K562 (cell line): ENCODE results near the gene GPT2. TPM values are rescaled to one million over a fixed set of nuclear protein-coding genes. Genes with fewer than 3 reads are reported as not detected.
A peak's percentile ranks its signal among the peaks of the same experiment; 100 is the strongest.

ENCODE experiments used
- ATAC-seq: fragments of 200-7000 bp; cut with Tn5 transposase; 3 replicates; pipeline ENCODE4 v1.9.1; 2020; ENCODE audit warnings: moderate library complexity
- BruUV-seq: library from RNA; stranded (reverse); fragments of 400-500 nt; replicated peaks from 2 replicates; lab custom pipeline; 2021; lab: Mats Ljungman, UMichigan
- CTCF ChIA-PET: fragments of 300-600 bp; formaldehyde crosslinking; extraction: SDS; loops from one replicate; lab custom pipeline; 2021; ENCODE audit warnings: low intra/inter-chr PET ratio; lab: Yijun Ruan, JAX
- POLR2A ChIA-PET: fragments of 300-600, 350-650 bp; sonication (Branson Sonifier 250); formaldehyde crosslinking; extraction: SDS; loops from one replicate; lab custom pipeline; 2021; ENCODE audit warnings: antibody characterized with exemption, inconsistent platforms; lab: Yijun Ruan, JAX
- DNase-seq, 4 experiments: peaks; one replicate each; pipeline versions ENCODE4 v3.0.0 to v3.0.0-alpha.2; 2011 to 2018; ENCODE audit warnings: low spot score in 3 of 4, mixed read lengths in 3 of 4; ENCODE audit errors: extremely low read depth in 1 of 4
- FAIRE-seq: peaks from 2 replicates; lab custom pipeline; 2011; peaks lifted over from hg19 to GRCh38; lab: Jason Lieb, UNC
- H2AFZ ChIP-seq: 2 replicates; pipeline ENCODE4 v1.6.0; 2011; ENCODE audit warnings: low read depth, low read length, control low read depth, inconsistent platforms
- H3K27ac ChIP-seq: fragments of 200-600 bp; 3 replicates; pipeline ENCODE4 v1.8.0; 2011; ENCODE audit warnings: low read depth, mild to moderate bottlenecking, control low read depth, inconsistent platforms, low read length, moderate library complexity, mixed read lengths; ENCODE audit errors: extremely low read depth
- H3K27me3 ChIP-seq, 2 experiments: fragments of 300-600 bp in 1 of 2; 2 replicates in 1 of 2; 3 replicates in 1 of 2; pipeline versions ENCODE4 v1.6.0 to v1.8.0; 2011; ENCODE audit warnings: inconsistent platforms in 2 of 2, low read length in 2 of 2, mild to moderate bottlenecking in 1 of 2, mixed read lengths in 1 of 2, moderate library complexity in 1 of 2; ENCODE audit not compliant: control insufficient read depth in 2 of 2, insufficient read depth in 2 of 2
- H3K36me3 ChIP-seq: fragments of 300-600 bp; 3 replicates; pipeline ENCODE4 v1.8.0; 2011; ENCODE audit warnings: mild to moderate bottlenecking, low read length, inconsistent platforms; ENCODE audit not compliant: control insufficient read depth, insufficient read depth
- H3K4me1 ChIP-seq, 2 experiments: fragments of 200-600 bp in 1 of 2; replicated peaks in 1 of 2; 2 replicates in 1 of 2; 3 replicates in 1 of 2; pipeline versions ENCODE4 v1.5.1 to v1.8.0; 2011; ENCODE audit warnings: inconsistent platforms in 2 of 2, low read length in 2 of 2, mild to moderate bottlenecking in 1 of 2, mixed read lengths in 1 of 2, moderate library complexity in 1 of 2; ENCODE audit not compliant: control insufficient read depth in 2 of 2, insufficient read depth in 2 of 2
- H3K4me2 ChIP-seq: 2 replicates; pipeline ENCODE4 v1.6.1; 2011; ENCODE audit warnings: low read length, control low read depth, inconsistent platforms, mixed read lengths; ENCODE audit not compliant: insufficient read depth
- H3K4me3 ChIP-seq: fragments of 200-600 bp; sonication (generic), shearing (Covaris generic); 2 replicates; pipeline ENCODE4 v1.5.1; 2016; ENCODE audit warnings: control low read depth, inconsistent platforms
- H3K79me2 ChIP-seq: fragments of 200-600 bp; 3 replicates; pipeline ENCODE4 v1.8.0; 2011; ENCODE audit warnings: low read length, inconsistent platforms; ENCODE audit not compliant: control insufficient read depth, insufficient read depth
- H3K9ac ChIP-seq, 2 experiments: 2 replicates each; pipeline versions ENCODE4 v1.6.0 to v1.6.1; 2011; ENCODE audit warnings: low read depth in 2 of 2, low read length in 2 of 2, control low read depth in 1 of 2, inconsistent platforms in 1 of 2, mild to moderate bottlenecking in 1 of 2, mixed read lengths in 1 of 2; ENCODE audit not compliant: insufficient read depth in 1 of 2
- H3K9me1 ChIP-seq: one replicate; pipeline ENCODE4 v1.6.0; 2011; ENCODE audit warnings: inconsistent platforms, mild to moderate bottlenecking, low read length, moderate library complexity; ENCODE audit not compliant: control insufficient read depth, insufficient read depth
- H3K9me3 ChIP-seq: replicated peaks from 2 replicates; pipeline ENCODE4 v1.5.1; 2011; ENCODE audit warnings: low read depth, low read length, inconsistent platforms; ENCODE audit not compliant: control insufficient read depth, insufficient read depth
- H4K20me1 ChIP-seq: replicated peaks from 2 replicates; pipeline ENCODE4 v1.6.1; 2011; ENCODE audit warnings: low read length, inconsistent platforms, mixed read lengths; ENCODE audit not compliant: control insufficient read depth, insufficient read depth
- CEBPB ChIP-seq: fragments of 450-650 bp; IDR thresholded peaks from 2 replicates; pipeline ENCODE4 v1.6.1; 2016; ENCODE audit warnings: missing genetic modification characterization, missing compliant biosample characterization
- JUND ChIP-seq, 2 experiments: IDR thresholded peaks; 2 replicates in 1 of 2; 3 replicates in 1 of 2; pipeline ENCODE4 v1.6.1; 2011; ENCODE audit warnings: borderline replicate concordance in 2 of 2, low read depth in 2 of 2, low read length in 2 of 2, improper control_type of control experiment in 1 of 2, missing biosample characterization in 1 of 2, missing genetic modification characterization in 1 of 2, missing genetic modification reagents in 1 of 2
- KDM2B ChIP-seq: fragments of 250-450 bp; sonication (Bioruptor Pico); IDR thresholded peaks from 2 replicates; pipeline ENCODE4 v1.8.0; 2021; ENCODE audit warnings: mild to moderate bottlenecking, moderate library complexity
- MCM2 ChIP-seq: fragments of 450-650 bp; IDR thresholded peaks from 2 replicates; pipeline ENCODE4 v1.6.1; 2017; ENCODE audit warnings: low read depth, mild to moderate bottlenecking
- MEF2A ChIP-seq: IDR thresholded peaks from 2 replicates; pipeline ENCODE4 v1.6.1; 2011; ENCODE audit warnings: low read depth, mild to moderate bottlenecking, low read length, moderate library complexity; ENCODE audit not compliant: control insufficient read depth
- MLX ChIP-seq, 2 experiments: fragments of 450-650 bp in 1 of 2; sonication (generic) in 1 of 2; formaldehyde crosslinking; conservative IDR thresholded peaks; 2 replicates each; pipeline versions ENCODE4 v1.4.0 to v1.8.1; 2020 to 2022; ENCODE audit warnings: mild to moderate bottlenecking in 1 of 2, missing genetic modification reagents in 1 of 2
- NCOR1 ChIP-seq: fragments of 450-650 bp; IDR thresholded peaks from 2 replicates; pipeline ENCODE4 v1.6.1; 2016; ENCODE audit warnings: mild to moderate bottlenecking, moderate library complexity
- PKNOX1 ChIP-seq: fragments of 450-650 bp; IDR thresholded peaks from 2 replicates; pipeline ENCODE4 v1.6.1; 2016
- RCOR1 ChIP-seq, 2 experiments: IDR thresholded peaks; 2 replicates each; pipeline ENCODE4 v1.6.1; 2012; ENCODE audit warnings: low read depth in 2 of 2, low read length in 2 of 2, borderline replicate concordance in 1 of 2, improper control_type of control experiment in 1 of 2
- RNF2 ChIP-seq: sonication (generic); IDR thresholded peaks from 2 replicates; pipeline ENCODE4 v1.6.1; 2016
- SLC30A9 ChIP-seq: fragments of 250-450 bp; sonication (Bioruptor Pico); IDR thresholded peaks from 2 replicates; pipeline ENCODE4 v1.8.0; 2022; ENCODE audit warnings: mild to moderate bottlenecking, moderate library complexity
- STAG1 ChIP-seq: sonication (generic); formaldehyde crosslinking; IDR thresholded peaks from 2 replicates; pipeline ENCODE4 v1.5.0; 2020; ENCODE audit warnings: missing genetic modification reagents, borderline replicate concordance
- TEAD4 ChIP-seq, 2 experiments: sonication (generic) in 1 of 2; formaldehyde crosslinking in 1 of 2; IDR thresholded peaks; 2 replicates each; pipeline versions ENCODE4 v1.6.1 to v1.8.0; 2012 to 2022; ENCODE audit warnings: borderline replicate concordance in 1 of 2, inconsistent platforms in 1 of 2, low read length in 1 of 2, mild to moderate bottlenecking in 1 of 2, missing genetic modification reagents in 1 of 2
- XRCC3 ChIP-seq: fragments of 450-650 bp; IDR thresholded peaks from 2 replicates; pipeline ENCODE4 v1.6.1; 2017; ENCODE audit warnings: mild to moderate bottlenecking, moderate library complexity
- ZNF232 ChIP-seq: sonication (generic); formaldehyde crosslinking; IDR thresholded peaks from 2 replicates; pipeline ENCODE4 v1.8.0; 2022; ENCODE audit warnings: mild to moderate bottlenecking, missing genetic modification reagents
- ZNF398 ChIP-seq: fragments of 250-450 bp; sonication (Bioruptor Pico); IDR thresholded peaks from 2 replicates; pipeline ENCODE4 v1.8.0; 2021; ENCODE audit warnings: moderate library complexity, mild to moderate bottlenecking, inconsistent platforms
- WGBS: fragments of 100-300 bp; shearing (Covaris generic); methylation state at CpG from one replicate; pipeline ENCODE4 v1.1.6; 2016; ENCODE audit warnings: low coverage, mixed read lengths; ENCODE audit not compliant: insufficient coverage; ENCODE audit errors: missing lambda C conversion rate; 5-methylcytosine and 5-hydroxymethylcytosine counted together
- in situ Hi-C: fragments of 300-500 bp; cut with MboI; formaldehyde crosslinking; loops from 4 replicates; pipeline ENCODE4 v1.15.0; 2018; ENCODE audit warnings: inconsistent platforms, mixed read lengths
- intact Hi-C: fragments of 100-400 bp; cut with micrococcal nuclease; formaldehyde crosslinking; loops from 2 replicates; pipeline ENCODE4 v1.14.2; 2022
- polyA plus RNA-seq, 8 experiments: library from polyadenylated mRNA; depleted of rRNA in 4 of 8; stranded (reverse) in 5 of 8; unstranded in 3 of 8; fragments of >200 nt; fragmentation: Nextera tagmentation in 2 of 8; fragmentation: Illumina TruSeq in 1 of 8; extraction: Ambion mirVana in 2 of 8; extraction: Trizol in 1 of 8; gene quantifications; 2 replicates each; pipeline versions ENCODE4 v1.2.1 to v1.2.3, GENCODE V29; 2011 to 2014; ENCODE audit warnings: inconsistent platforms in 1 of 8, missing spikeins in 1 of 8
- total RNA-seq, 7 experiments: library from RNA; depleted of rRNA in 6 of 7; stranded (reverse); fragments of >200 nt in 6 of 7; fragmentation: Illumina TruSeq in 2 of 7; extraction: Trizol in 2 of 7; gene quantifications; 2 replicates each; pipeline versions ENCODE4 v1.2.1 to v1.2.3, GENCODE V29; 2011 to 2021; ENCODE audit warnings: low replicate concordance in 1 of 7

GPT2 gene
- total and polyA plus RNA-seq, 9 of the 15 experiments (the other 6 are each of a cell fraction or from before 2014, with no cell fraction given), result 0.79 to 14.4 (median 5.8) TPM

GRCh38 chr16:46852130-46852529 is 32.0 kb upstream of the GPT2 start (continued):
- TF ChIP-seq SLC30A9 (no peak), ZNF232 (no peak)

DNA sequence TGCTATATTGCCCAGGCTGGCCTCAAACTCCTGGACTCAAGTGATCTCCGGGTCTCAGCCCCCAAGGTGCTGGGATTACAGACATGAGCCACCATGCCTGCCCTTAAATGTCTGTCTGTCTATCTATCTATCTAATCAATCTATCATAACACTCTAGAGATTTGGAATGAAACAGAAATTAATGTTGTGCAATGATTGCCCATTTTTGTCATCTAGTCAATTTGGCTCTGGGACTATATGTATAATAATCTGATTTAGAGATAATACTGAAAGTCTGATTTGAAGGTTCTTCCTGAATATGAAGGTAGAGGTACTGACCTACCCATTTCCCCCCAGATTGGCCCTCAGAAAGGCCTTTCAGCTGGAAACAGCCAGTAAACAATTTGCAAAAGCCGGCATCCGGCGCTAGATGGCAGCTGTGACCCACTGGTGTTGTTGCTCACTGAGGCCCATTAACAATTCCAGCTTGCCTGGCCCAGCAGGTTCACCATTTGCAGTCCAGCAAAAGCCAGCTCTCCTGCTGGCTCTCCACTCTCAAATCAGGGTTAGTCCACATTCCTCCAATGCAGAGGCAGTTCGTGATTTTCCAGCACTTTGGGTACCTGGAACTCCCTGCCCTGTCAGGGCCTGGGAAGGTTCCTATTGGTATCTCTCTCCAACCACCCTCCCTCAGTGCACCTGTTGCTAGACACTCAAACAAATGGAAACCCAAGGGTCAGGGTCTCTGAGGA is 30.3 kb upstream of the GPT2 start:
- DNase-seq (peak; percentile 60 to 77 (median 68)), ATAC-seq (peak; percentile 92), FAIRE-seq (peak; percentile 89)
- ChIA-PET CTCF (interaction anchor here (0.8 to 2.2 kb wide), 5 partner anchors 52 to 1302 kb away, joined by 3 to 24 read pairs (median 6); partner anchors contain the start of gene ABCC12), POLR2A (interaction anchor here (0.6 to 1.6 kb wide), 7 partner anchors 9 to 869 kb away, joined by 3 to 5 read pairs (median 3); partner anchors contain the start of gene GPT2)
- no peaks in the 10 kb centered on the region for H3K9me3 ChIP-seq
- intact Hi-C loops (loop anchor here (1.0 to 10.0 kb wide), 3 partner anchors 55 to 1311 kb away; no protein-coding TSS in a partner anchor), in situ Hi-C loops (no loop called here)
- no peaks in the 10 kb centered on the region for H3K9me1 ChIP-seq
- no peak overlapping the region for H3K9ac ChIP-seq
- peaks cover 0 to 6% of the 10 kb centered on the region in 2 experiments; a peak in 1 of 5 replicates for H3K4me1 ChIP-seq
- no peak overlapping the region for H3K4me2 ChIP-seq
- no peak overlapping the region for H3K4me3 ChIP-seq
- BruUV-seq, result no TSS peak
- no peaks in the 10 kb centered on the region for H3K79me2 ChIP-seq
- WGBS, result 0% methylated on average over 5 of the region's 5 CpGs
- H3K27ac ChIP-seq, result no peak overlapping the region
- H2AFZ ChIP-seq, result no peak overlapping the region
- H3K36me3 ChIP-seq, result no peaks in the 10 kb centered on the region
- peaks cover 6% of the 10 kb centered on the region for H4K20me1 ChIP-seq
- H3K27me3 ChIP-seq, result peaks cover 0 to 10% of the 10 kb centered on the region in 2 experiments; a peak in 3 of 5 replicates
- TF ChIP-seq RNF2 (no peak), XRCC3 (no peak), ZNF398 (no peak), MLX (CRISPR knock-in tag; conservative IDR thresholded peaks at IDR 0.05) (no peak), STAG1 (peak; percentile 44; the same call in 1 of the 2 replicates), NCOR1 (no peak), MCM2 (no peak), TEAD4 (IDR thresholded peaks at IDR 0.05; ENCODE audit: low read length) (no peak), TEAD4 (CRISPR knock-in tag; IDR thresholded peaks at IDR 0.05; ENCODE audit: borderline replicate concordance) (no peak), JUND (IDR thresholded peaks at IDR 0.05; ENCODE audit: borderline replicate concordance, low read depth, low read length) (0 out of 2 replicates have a peak, but pooled peaks have one; percentile 8), JUND (tag; IDR thresholded peaks at IDR 0.05; ENCODE audit: borderline replicate concordance, low read depth, low read length) (no peak), PKNOX1 (no peak), CEBPB (peak; percentile 73), KDM2B (CRISPR knock-in tag) (no peak), RCOR1 (IDR thresholded peaks at IDR 0.05; ENCODE audit: borderline replicate concordance in 1 of 2, low read depth in 2 of 2, low read length in 2 of 2) (0 out of 4 replicates have a peak, but pooled peaks of 1 of the 2 experiments have one; percentile 6), MEF2A (no peak)
